ENCODE measurements around the gene IFIT5.
A peak's percentile ranks its signal among the peaks of the same experiment; 100 is the strongest.
"Not testable (repeated sequence)": the region's sequence is repeated elsewhere in the genome, so short reads cannot be mapped to it uniquely, and the experiment has no call there.

Gene IFIT5

DNA sequence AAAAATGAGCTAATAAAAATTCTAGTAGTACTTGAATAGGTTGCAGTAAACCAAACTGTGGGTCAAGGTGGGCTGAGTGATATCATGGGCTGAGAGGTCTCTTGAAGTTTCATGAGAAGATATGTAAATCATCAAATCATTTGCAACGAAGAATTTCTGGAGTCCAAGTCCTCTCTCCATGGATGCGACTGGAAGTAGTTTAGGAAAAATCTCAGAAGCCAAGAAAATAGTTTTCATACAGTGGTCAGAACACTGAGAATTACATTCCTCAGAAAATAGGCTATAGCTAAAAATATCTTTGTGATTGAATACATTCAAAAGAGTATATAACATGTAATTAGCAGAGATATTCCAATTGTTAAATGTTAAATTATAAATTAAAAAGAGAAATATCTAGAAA, 25.6 kb upstream of the IFIT5 start:
- Histone ChIP-seq H3F3A (ENCODE audit: low read depth) (no peaks in the 10 kb centered on the region), H3K4me1 (ENCODE audit: insufficient read depth, low read length, poor library complexity, severe bottlenecking) (peaks cover 15% of the 10 kb centered on the region), H3K79me2 (ENCODE audit: insufficient read depth, low read length) (no peaks in the 10 kb centered on the region), H3K27me3 (ENCODE audit: insufficient read depth, low read length, poor library complexity, severe bottlenecking) (no peaks in the 10 kb centered on the region), H3K4me2 (ENCODE audit: low read depth, low read length, poor library complexity, severe bottlenecking) (no peak overlapping the region), H3K36me3 (ENCODE audit: insufficient read depth, low read length) (no peaks in the 10 kb centered on the region), H4K20me1 (ENCODE audit: insufficient read depth, low read length, poor library complexity, severe bottlenecking) (no peaks in the 10 kb centered on the region), H2AFZ (ENCODE audit: low read length) (no peak overlapping the region), H3K9ac (ENCODE audit: low read depth, low read length, poor library complexity, severe bottlenecking) (no peak overlapping the region), H3K4me3 (ENCODE audit: low read length, poor library complexity, severe bottlenecking) (no peak overlapping the region), H3K9me3 (ENCODE audit: insufficient read depth, low read depth, low read length) (no peaks in the 10 kb centered on the region), H3K9me2 (replicated peaks; ENCODE audit: low read depth, low read length) (no peaks in the 10 kb centered on the region)
- no peak for TF ChIP-seq EZH2phosphoT487 (IDR thresholded peaks at IDR 0.05; ENCODE audit: borderline replicate concordance)
- TF ChIP-seq, protein P1, sequence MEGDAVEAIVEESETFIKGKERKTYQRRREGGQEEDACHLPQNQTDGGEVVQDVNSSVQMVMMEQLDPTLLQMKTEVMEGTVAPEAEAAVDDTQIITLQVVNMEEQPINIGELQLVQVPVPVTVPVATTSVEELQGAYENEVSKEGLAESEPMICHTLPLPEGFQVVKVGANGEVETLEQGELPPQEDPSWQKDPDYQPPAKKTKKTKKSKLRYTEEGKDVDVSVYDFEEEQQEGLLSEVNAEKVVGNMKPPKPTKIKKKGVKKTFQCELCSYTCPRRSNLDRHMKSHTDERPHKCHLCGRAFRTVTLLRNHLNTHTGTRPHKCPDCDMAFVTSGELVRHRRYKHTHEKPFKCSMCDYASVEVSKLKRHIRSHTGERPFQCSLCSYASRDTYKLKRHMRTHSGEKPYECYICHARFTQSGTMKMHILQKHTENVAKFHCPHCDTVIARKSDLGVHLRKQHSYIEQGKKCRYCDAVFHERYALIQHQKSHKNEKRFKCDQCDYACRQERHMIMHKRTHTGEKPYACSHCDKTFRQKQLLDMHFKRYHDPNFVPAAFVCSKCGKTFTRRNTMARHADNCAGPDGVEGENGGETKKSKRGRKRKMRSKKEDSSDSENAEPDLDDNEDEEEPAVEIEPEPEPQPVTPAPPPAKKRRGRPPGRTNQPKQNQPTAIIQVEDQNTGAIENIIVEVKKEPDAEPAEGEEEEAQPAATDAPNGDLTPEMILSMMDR (conservative IDR thresholded peaks at IDR 0.05; ENCODE audit: low read length): no peak

DNA sequence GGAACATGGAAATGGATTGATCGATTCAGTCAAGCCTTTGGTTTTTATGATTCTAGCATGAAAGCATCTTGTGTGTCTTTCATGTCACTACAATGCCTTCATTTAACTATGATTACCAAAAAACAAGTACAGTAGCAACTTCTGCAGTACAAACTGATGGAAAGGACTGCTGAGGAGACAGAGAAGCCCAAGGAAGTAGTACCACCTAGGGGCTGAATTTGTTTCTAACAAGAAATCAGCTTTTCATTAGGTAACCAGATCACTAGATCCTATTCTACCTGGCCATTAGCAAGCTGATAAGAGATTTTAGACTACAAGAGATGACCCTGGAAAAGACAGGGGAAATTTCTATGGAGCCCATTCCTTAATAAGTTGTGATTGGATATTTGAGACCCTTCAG, 25.1 kb upstream of the IFIT5 start:
- Histone ChIP-seq H3K27me3 (ENCODE audit: insufficient read depth, low read length, poor library complexity, severe bottlenecking) (no peaks in the 10 kb centered on the region), H3K9me2 (replicated peaks; ENCODE audit: low read depth, low read length) (no peaks in the 10 kb centered on the region), H3K4me1 (ENCODE audit: insufficient read depth, low read length, poor library complexity, severe bottlenecking) (peaks cover 15% of the 10 kb centered on the region), H3K4me3 (ENCODE audit: low read length, poor library complexity, severe bottlenecking) (no peak overlapping the region), H2AFZ (ENCODE audit: low read length) (no peak overlapping the region), H3K9ac (ENCODE audit: low read depth, low read length, poor library complexity, severe bottlenecking) (no peak overlapping the region), H3K79me2 (ENCODE audit: insufficient read depth, low read length) (no peaks in the 10 kb centered on the region), H3F3A (ENCODE audit: low read depth) (no peaks in the 10 kb centered on the region), H3K36me3 (ENCODE audit: insufficient read depth, low read length) (no peaks in the 10 kb centered on the region), H4K20me1 (ENCODE audit: insufficient read depth, low read length, poor library complexity, severe bottlenecking) (no peaks in the 10 kb centered on the region), H3K4me2 (ENCODE audit: low read depth, low read length, poor library complexity, severe bottlenecking) (no peak overlapping the region), H3K9me3 (ENCODE audit: insufficient read depth, low read depth, low read length) (no peaks in the 10 kb centered on the region)
- TF ChIP-seq, protein P1 (conservative IDR thresholded peaks at IDR 0.05; ENCODE audit: low read length): peak; percentile 70
- TF ChIP-seq EZH2phosphoT487 (IDR thresholded peaks at IDR 0.05; ENCODE audit: borderline replicate concordance): no peak

DNA sequence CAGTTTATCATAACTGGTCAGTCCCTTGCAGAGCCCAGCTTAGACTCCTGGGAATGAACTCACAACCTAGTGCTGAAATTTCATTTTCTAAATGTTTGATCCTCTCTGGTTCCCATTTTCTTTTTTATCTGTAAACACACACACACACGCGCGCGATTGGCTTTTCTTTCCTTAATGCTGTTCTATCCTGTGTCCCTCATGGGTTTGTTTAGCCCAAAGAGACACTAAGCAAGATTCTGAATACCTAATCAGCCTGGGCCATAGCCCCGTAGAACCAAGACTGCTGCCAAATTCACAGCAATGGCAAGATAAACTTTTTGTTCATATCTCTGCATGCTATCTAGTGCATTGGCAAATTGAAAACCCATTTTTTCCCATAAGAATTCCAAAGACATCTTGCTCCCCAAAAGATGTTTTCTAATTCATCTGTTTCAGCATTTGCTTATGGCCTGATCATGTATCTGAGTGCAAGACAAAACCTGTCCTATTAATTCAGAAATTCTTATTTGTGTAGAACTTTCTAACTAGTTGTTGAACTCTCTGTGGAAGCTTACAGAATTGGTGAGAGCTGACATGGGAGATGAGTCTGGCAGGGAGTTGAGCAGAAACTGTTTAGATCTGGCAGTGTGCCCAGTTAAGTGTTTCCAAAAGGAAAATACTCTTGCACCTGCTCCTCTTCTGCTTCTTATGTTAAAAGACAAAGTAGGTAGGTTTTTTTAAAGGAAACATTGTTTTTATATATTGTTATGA, 23.7 kb upstream of the IFIT5 start:
- no peak overlapping the region for H2AFZ ChIP-seq (ENCODE audit: low read length)

DNA sequence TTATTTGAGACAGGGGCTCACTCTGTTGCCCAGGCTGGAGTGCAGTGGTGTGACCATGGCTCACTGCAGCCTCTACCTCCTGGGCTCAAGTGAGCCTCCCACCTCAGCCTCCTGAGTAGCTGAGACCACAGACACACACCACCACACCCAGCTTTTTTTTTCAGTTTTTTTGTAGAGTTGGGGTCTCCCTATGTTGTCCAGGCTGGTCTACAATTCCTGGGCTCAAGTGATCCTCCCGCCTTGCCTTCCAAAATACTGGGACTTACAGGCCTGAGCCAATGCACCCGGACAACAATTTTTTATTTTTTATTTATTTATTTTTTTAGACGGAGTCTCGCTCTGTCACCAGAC, 23.2 kb upstream of the IFIT5 start:
- H4K20me1 ChIP-seq (ENCODE audit: insufficient read depth, low read length, poor library complexity, severe bottlenecking); H3K79me2 ChIP-seq (ENCODE audit: insufficient read depth, low read length); H3K4me2 ChIP-seq (ENCODE audit: low read depth, low read length, poor library complexity, severe bottlenecking); H2AFZ ChIP-seq (ENCODE audit: low read length); H3K27me3 ChIP-seq (ENCODE audit: insufficient read depth, low read length, poor library complexity, severe bottlenecking); H3K9me2 ChIP-seq (replicated peaks; ENCODE audit: low read depth, low read length); H3K4me3 ChIP-seq (ENCODE audit: low read length, poor library complexity, severe bottlenecking); H3K9ac ChIP-seq (ENCODE audit: low read depth, low read length, poor library complexity, severe bottlenecking); H3K36me3 ChIP-seq (ENCODE audit: insufficient read depth, low read length); H3F3A ChIP-seq (ENCODE audit: low read depth); H3K9me3 ChIP-seq (ENCODE audit: insufficient read depth, low read depth, low read length): not testable (repeated sequence)
- peaks cover 15% of the 10 kb centered on the region for H3K4me1 ChIP-seq (ENCODE audit: insufficient read depth, low read length, poor library complexity, severe bottlenecking)

More for the DNA sequence above, 23.7 kb upstream of the IFIT5 start:
- peaks cover 15% of the 10 kb centered on the region for H3K4me1 ChIP-seq (ENCODE audit: insufficient read depth, low read length, poor library complexity, severe bottlenecking)
- no peaks in the 10 kb centered on the region for H3K36me3 ChIP-seq (ENCODE audit: insufficient read depth, low read length)
- H3K9ac ChIP-seq (ENCODE audit: low read depth, low read length, poor library complexity, severe bottlenecking): no peak overlapping the region
- H3K9me3 ChIP-seq (ENCODE audit: insufficient read depth, low read depth, low read length): no peaks in the 10 kb centered on the region
- no peaks in the 10 kb centered on the region for H3F3A ChIP-seq (ENCODE audit: low read depth)
- no peaks in the 10 kb centered on the region for H3K27me3 ChIP-seq (ENCODE audit: insufficient read depth, low read length, poor library complexity, severe bottlenecking)
- TF ChIP-seq EZH2phosphoT487 (IDR thresholded peaks at IDR 0.05; ENCODE audit: borderline replicate concordance): no peak
- TF ChIP-seq, protein P1 (conservative IDR thresholded peaks at IDR 0.05; ENCODE audit: low read length): no peak
- no peaks in the 10 kb centered on the region for H4K20me1 ChIP-seq (ENCODE audit: insufficient read depth, low read length, poor library complexity, severe bottlenecking)
- no peaks in the 10 kb centered on the region for H3K9me2 ChIP-seq (replicated peaks; ENCODE audit: low read depth, low read length)
- no peaks in the 10 kb centered on the region for H3K79me2 ChIP-seq (ENCODE audit: insufficient read depth, low read length)
- no peak overlapping the region for H3K4me3 ChIP-seq (ENCODE audit: low read length, poor library complexity, severe bottlenecking)
- no peak overlapping the region for H3K4me2 ChIP-seq (ENCODE audit: low read depth, low read length, poor library complexity, severe bottlenecking)
